Measurements from ENCODE around the gene ERC2. TPM values are rescaled to one million over a fixed set of nuclear protein-coding genes. Genes with fewer than 3 reads are reported as not detected.

ERC2 gene
- total and polyA plus RNA-seq, 7 donors, result 0.52 to 5.7 (median 1.2) TPM; not detected in 2

DNA sequence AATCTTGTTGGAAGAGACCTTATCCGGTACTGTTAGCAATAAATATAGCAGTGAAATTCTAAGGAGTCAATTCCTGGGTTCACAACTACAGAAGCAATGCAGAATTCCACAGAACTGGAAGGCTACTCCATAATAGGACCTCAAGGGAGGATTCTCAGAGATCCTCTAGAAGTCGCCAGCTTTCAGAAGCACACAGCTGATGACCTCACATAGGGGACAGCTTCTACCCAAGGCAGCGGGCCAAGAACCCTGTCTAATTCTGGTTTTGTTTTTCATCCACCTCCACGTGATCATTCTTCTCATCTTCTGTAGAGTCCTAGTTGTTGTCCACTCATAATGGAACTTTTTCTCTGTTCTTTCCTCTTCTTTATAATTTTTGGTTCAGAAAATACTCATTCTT, 99.4 kb downstream of the ERC2 start:
- intact Hi-C loops (cut with DNase I), result no loop called here
- Histone ChIP-seq H3K4me1 (no peaks in the 10 kb centered on the region), H3K27ac (no peak overlapping the region), H3K4me3 (no peak overlapping the region), H3K9me3 (no peaks in the 10 kb centered on the region), H3K27me3 (no peaks in the 10 kb centered on the region), H3K36me3 (no peaks in the 10 kb centered on the region)
- no peak for DNase-seq
- no peak for TF ChIP-seq POLR2AphosphoS5 (IDR thresholded peaks at IDR 0.05)
- no peak for TF ChIP-seq EP300 (IDR thresholded peaks at IDR 0.05)
- TF ChIP-seq POLR2A (IDR thresholded peaks at IDR 0.05), result no peak
- TF ChIP-seq, protein P1, sequence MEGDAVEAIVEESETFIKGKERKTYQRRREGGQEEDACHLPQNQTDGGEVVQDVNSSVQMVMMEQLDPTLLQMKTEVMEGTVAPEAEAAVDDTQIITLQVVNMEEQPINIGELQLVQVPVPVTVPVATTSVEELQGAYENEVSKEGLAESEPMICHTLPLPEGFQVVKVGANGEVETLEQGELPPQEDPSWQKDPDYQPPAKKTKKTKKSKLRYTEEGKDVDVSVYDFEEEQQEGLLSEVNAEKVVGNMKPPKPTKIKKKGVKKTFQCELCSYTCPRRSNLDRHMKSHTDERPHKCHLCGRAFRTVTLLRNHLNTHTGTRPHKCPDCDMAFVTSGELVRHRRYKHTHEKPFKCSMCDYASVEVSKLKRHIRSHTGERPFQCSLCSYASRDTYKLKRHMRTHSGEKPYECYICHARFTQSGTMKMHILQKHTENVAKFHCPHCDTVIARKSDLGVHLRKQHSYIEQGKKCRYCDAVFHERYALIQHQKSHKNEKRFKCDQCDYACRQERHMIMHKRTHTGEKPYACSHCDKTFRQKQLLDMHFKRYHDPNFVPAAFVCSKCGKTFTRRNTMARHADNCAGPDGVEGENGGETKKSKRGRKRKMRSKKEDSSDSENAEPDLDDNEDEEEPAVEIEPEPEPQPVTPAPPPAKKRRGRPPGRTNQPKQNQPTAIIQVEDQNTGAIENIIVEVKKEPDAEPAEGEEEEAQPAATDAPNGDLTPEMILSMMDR (IDR thresholded peaks at IDR 0.05), result no peak
- 76 to 80% methylated on average over 4 of the region's 4 CpGs for WGBS, 2 donors

DNA sequence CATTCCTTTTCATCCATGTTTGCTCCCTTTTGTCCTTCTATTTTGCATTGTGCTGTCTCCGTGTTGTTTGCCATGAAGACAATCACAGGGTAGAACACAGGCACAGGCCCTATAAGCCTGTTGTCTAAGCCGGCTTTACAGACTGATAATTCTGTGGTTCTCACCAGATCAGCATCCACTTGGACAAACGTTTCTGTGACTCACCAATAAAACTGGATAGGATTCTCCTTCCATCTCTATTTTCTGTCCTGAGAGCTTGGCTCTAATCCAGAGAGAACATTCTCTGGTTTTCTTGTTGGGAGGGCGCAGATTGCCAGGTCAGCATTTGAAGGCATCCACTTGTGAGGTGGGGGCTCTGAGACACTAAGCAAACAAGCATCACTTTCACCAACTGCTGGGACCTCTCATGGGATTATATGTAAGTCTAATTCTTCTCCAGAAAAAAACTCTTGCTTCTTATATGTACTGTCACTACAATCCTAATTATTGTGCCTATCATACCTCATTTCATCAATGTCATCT, 101.6 kb downstream of the ERC2 start:
- Histone ChIP-seq H3K27me3 (no peaks in the 10 kb centered on the region), H3K4me1 (no peaks in the 10 kb centered on the region), H3K4me3 (no peak overlapping the region), H3K27ac (no peak overlapping the region), H3K36me3 (no peaks in the 10 kb centered on the region), H3K9me3 (no peaks in the 10 kb centered on the region)
- TF ChIP-seq POLR2A (IDR thresholded peaks at IDR 0.05), result no peak
- TF ChIP-seq, protein P1 (IDR thresholded peaks at IDR 0.05), result no peak
- TF ChIP-seq POLR2AphosphoS5 (IDR thresholded peaks at IDR 0.05), result no peak
- TF ChIP-seq EP300 (IDR thresholded peaks at IDR 0.05), result no peak
- no peak for DNase-seq
- intact Hi-C loops (cut with DNase I), result no loop called here
- 66 to 71% methylated on average over 4 of the region's 4 CpGs for WGBS, 2 donors

DNA sequence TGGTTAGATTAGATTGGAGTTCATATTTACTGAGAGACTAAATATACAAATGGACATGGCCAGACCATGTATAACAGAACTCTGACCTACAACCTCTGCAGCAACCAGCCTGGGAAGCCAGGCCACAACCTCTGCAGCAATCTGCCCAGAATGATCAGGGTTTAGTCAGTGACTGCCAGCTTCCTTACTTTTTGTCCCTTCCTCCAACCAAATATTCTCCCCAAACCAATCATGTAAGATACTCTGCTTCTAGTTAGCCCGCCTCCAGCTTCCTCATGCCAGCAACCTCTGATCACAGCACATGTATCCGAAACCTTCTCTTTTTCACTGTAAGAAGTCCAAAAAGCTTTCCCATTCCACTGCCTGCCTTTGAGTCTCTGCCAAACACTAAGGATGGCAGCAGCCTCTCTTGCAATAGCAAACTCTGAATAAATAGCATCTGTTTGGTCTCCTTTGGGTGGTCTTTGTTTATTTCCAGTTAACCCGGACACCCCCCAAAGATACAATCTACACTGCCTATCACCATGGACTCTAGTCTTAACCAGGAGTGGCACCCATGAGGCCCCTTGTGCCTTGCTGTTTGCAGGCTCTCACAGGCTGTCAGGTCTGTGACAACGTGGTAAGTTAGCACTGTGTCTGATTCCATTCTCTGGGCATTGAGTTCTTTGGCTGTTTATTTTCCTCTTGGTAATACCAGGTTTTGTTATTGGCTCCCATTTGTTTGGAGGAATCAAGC, 102.2 kb downstream of the ERC2 start:
- no peak for DNase-seq
- no peak for TF ChIP-seq POLR2AphosphoS5 (IDR thresholded peaks at IDR 0.05)
- TF ChIP-seq, protein P1 (IDR thresholded peaks at IDR 0.05), result no peak
- TF ChIP-seq POLR2A (IDR thresholded peaks at IDR 0.05), result no peak
- TF ChIP-seq EP300 (IDR thresholded peaks at IDR 0.05), result no peak
- no peaks in the 10 kb centered on the region for H3K27me3 ChIP-seq
- H3K4me1 ChIP-seq, result no peaks in the 10 kb centered on the region
- 67 to 70% methylated on average over 4 of the region's 4 CpGs for WGBS, 2 donors
- no peaks in the 10 kb centered on the region for H3K9me3 ChIP-seq
- intact Hi-C loops (cut with DNase I), result no loop called here
- H3K4me3 ChIP-seq, result no peak overlapping the region
- no peak overlapping the region for H3K27ac ChIP-seq
- H3K36me3 ChIP-seq, result no peaks in the 10 kb centered on the region

DNA sequence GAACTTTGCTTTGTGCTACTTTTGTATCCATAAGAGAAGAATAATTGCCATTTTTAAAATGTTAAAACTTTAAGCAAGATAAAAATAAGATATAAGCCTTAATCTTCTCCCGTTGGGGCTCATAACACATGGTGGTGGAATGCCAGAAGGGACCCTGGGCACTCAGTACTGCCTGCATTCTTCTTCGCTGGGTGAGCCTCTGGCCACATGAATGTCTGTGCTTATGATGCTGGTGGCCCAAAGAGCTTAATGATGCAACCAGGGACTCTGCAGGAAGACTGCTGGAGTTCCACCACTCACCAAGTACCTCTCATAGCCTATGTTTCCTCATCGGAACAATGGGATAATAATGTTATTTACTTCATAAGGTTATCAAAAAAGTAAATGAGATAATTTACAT, 103.6 kb downstream of the ERC2 start:
- 72 to 89% methylated on average over 3 of the region's 3 CpGs for WGBS, 2 donors
- no peaks in the 10 kb centered on the region for H3K4me1 ChIP-seq

More for the DNA sequence above, 103.6 kb downstream of the ERC2 start:
- no peak for DNase-seq
- Histone ChIP-seq H3K27ac (no peak overlapping the region), H3K27me3 (no peaks in the 10 kb centered on the region), H3K4me3 (no peak overlapping the region), H3K9me3 (no peaks in the 10 kb centered on the region), H3K36me3 (no peaks in the 10 kb centered on the region)
- intact Hi-C loops (cut with DNase I), result no loop called here
- TF ChIP-seq POLR2AphosphoS5 (IDR thresholded peaks at IDR 0.05) (no peak), POLR2A (IDR thresholded peaks at IDR 0.05) (no peak), EP300 (IDR thresholded peaks at IDR 0.05) (no peak)
- TF ChIP-seq, protein P1 (IDR thresholded peaks at IDR 0.05), result no peak
